ENCODE data around the gene ZMYND15.

DNA sequence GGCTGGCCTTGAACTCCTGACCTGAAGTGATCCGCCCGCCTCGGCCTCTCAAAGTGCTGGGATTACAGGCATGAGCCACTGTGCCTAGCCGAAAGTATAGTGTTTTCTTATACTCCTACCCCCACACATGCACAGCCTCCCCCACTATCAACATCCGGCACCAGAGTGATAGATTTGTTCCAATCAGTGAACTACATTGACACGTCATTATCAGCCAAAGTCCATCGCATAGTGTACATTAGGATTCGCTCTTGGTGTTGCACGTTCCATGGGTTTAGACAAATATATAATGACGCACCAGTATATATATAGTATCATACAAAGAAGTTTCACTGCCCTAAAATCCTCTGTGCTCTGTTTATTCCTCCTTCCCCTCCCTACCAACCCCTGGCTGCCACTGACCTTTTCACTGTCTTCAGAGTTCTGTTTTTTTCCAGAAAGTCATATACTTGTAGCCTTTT, 20.2 kb downstream of the ZMYND15 start:
- TF ChIP-seq, protein P1, sequence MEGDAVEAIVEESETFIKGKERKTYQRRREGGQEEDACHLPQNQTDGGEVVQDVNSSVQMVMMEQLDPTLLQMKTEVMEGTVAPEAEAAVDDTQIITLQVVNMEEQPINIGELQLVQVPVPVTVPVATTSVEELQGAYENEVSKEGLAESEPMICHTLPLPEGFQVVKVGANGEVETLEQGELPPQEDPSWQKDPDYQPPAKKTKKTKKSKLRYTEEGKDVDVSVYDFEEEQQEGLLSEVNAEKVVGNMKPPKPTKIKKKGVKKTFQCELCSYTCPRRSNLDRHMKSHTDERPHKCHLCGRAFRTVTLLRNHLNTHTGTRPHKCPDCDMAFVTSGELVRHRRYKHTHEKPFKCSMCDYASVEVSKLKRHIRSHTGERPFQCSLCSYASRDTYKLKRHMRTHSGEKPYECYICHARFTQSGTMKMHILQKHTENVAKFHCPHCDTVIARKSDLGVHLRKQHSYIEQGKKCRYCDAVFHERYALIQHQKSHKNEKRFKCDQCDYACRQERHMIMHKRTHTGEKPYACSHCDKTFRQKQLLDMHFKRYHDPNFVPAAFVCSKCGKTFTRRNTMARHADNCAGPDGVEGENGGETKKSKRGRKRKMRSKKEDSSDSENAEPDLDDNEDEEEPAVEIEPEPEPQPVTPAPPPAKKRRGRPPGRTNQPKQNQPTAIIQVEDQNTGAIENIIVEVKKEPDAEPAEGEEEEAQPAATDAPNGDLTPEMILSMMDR (optimal IDR thresholded peaks at IDR 0.05 in 1 of 3, IDR thresholded peaks at IDR 0.05 in 1 of 3, conservative IDR thresholded peaks at IDR 0.05 in 1 of 3; ENCODE audit: extremely low read depth in 1 of 3, insufficient read depth in 2 of 3, low read length in 3 of 3): no peak
- TF ChIP-seq EZH2 (IDR thresholded peaks at IDR 0.05; ENCODE audit: low read length): no peak

Data from keratinocyte (primary cell).